NCI-H446 (cell line): ENCODE measurements around the gene SIPA1L2.

Experiments used
- DNase-seq, 2 experiments: peaks; one replicate each; lab custom pipeline; 2025; lab: John Stamatoyannopoulos, UW

SIPA1L2 gene

GRCh38 chr1:232589111-232589811, 40.7 kb downstream of the SIPA1L2 start:
- no peak for DNase-seq

GRCh38 chr1:232587141-232588008, 42.6 kb downstream of the SIPA1L2 start:
- no peak for DNase-seq

GRCh38 chr1:232586679-232587078, 43.3 kb downstream of the SIPA1L2 start:
- no peak for DNase-seq

GRCh38 chr1:232585486-232585885, 44.4 kb downstream of the SIPA1L2 start:
- DNase-seq = no peak

GRCh38 chr1:232581932-232582331, 48.0 kb downstream of the SIPA1L2 start:
- DNase-seq = no peak
